NCI-H1694 (cell line): ENCODE measurements around the gene TMPRSS9.
A peak's percentile ranks its signal among the peaks of the same experiment; 100 is the strongest.
"Not testable (repeated sequence)": the region's sequence is repeated elsewhere in the genome, so short reads cannot be mapped to it uniquely, and the experiment has no call there.

Experiments
- DNase-seq: peaks from one replicate; lab custom pipeline; 2025; lab: John Stamatoyannopoulos, UW

The TMPRSS9 gene

GRCh38 chr19:2462635-2463421 lies 102.8 kb downstream of the TMPRSS9 start:
- DNase-seq, result no peak

- DNase-seq, result not testable (repeated sequence)
Measured at GRCh38 chr19:2463694-2464093, 103.6 kb downstream of the TMPRSS9 start.

DNA sequence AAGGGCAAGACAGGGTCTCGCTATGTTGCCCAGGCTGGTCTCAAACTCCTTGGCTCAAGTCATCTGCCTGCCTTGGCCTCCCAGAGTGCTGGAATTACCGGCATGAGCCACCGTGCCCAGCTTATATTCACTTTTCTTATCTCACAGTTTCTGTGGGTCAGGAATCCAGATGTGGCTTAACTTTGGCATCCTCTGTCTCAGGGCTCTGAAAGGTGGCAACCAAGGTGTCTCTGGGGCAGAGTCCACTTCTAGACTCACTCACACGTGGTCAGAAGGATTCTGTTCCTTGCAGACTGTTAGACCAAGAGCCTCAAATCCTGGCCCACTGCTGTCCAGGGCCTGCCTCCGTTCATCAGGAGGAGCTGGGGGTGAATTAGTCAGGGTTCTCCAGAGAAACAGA lies 104.3 kb downstream of the TMPRSS9 start:
- no peak for DNase-seq

GRCh38 chr19:2468596-2468995 lies 108.5 kb downstream of the TMPRSS9 start:
- no peak for DNase-seq

DNA sequence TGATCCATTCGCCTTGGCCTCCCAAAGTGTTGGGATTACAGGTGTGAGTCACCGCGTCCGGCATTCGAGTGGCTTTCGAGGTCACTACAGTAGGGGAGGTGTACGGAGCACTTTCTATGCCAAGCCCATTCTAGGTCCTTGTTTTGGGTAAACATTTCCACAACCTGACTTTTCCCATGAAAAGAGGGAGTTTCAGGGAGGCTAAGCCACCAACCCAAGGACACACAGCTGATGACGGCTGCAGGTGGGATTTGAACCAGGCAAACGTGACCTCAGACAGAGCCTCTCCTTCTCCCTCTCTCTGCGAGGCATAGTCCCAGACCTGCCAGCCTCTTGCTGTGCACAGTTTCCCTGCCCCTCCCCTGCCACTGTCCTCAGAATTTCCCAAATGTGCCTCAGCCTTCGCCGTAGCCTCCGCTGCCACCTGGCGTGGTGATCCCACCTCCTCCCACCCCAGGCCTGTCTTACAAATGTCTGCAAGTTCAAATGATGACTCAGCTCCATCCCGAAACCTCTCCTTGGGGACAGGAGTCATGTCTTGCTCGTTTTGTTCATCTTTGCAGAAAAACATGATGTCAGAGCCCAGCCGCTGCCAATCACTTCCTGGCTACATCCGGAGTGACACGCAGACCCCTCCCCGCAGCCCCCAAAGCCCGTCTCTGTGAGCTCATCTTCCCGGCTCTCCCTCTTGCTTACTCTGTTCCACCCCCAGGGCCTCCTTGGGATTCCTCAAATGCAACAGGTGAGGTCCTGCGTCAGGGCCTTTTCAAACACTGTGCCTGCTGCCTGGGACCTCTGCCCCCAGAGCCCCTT lies 109.2 kb downstream of the TMPRSS9 start:
- no peak for DNase-seq

GRCh38 chr19:2469915-2470200 lies 109.8 kb downstream of the TMPRSS9 start:
- DNase-seq, result not testable (repeated sequence)

- DNase-seq, result peak; percentile 26
Measured at GRCh38 chr19:2474232-2475017, 114.4 kb downstream of the TMPRSS9 start.

DNA sequence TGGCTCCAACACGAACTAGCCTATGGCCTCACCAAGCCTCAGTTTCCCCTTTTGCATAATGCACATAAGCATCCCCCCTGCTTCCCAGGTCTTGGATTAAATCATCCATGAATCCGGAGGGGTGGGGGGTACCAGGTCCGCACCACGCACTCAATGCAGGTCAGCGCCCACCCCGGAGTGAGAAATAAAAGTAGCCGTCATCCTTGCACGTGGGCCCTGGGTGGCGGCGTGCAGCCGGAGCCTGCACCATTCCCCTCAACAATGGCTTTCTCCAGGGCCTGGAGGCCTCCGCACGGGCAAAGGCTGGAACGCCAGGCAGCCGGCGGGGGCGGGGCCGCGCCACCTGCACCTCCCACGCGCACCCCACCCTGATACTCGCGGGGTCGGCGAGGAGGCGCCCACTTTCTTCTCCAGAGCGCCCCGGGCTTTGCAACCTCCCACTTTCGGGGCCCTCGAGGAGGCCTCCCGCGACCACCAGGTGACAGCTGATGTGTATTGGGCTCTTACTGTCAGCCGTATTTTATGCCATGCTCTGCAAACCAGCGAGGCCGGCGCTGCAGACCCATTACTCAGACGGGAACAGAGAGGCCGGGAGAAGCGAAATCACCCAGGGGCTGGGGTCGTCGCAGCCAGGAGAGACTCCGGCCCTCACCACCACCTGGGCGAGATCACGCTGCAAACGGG lies 115.1 kb downstream of the TMPRSS9 start:
- DNase-seq, result no peak
